Endothelial cell of umbilical vein (primary cell): ENCODE measurements around the gene CPNE5.

ENCODE experiments used
- FOS ChIP-seq: IDR thresholded peaks from 2 replicates; pipeline ENCODE4 v1.6.1; 2011; ENCODE audit warnings: mild to moderate bottlenecking, low read length, moderate library complexity, borderline replicate concordance; ENCODE audit not compliant: insufficient read depth
- TF ChIP-seq, protein P1 (sequence below), 2 donors: IDR thresholded peaks; 1 replicate in 1 of 2; 2 replicates in 1 of 2; pipeline ENCODE4 v1.5.1; 2011; ENCODE audit warnings: low read length in 2 of 2, mild to moderate bottlenecking in 2 of 2, moderate library complexity in 2 of 2, control low read depth in 1 of 2, inconsistent platforms in 1 of 2, low read depth in 1 of 2; ENCODE audit not compliant: insufficient read depth in 1 of 2; ENCODE audit errors: extremely low read depth in 1 of 2

GRCh38 chr6:36752187-36752885, 86.9 kb downstream of the CPNE5 start:
- TF ChIP-seq FOS = peak; percentile 71
- TF ChIP-seq, protein P1, sequence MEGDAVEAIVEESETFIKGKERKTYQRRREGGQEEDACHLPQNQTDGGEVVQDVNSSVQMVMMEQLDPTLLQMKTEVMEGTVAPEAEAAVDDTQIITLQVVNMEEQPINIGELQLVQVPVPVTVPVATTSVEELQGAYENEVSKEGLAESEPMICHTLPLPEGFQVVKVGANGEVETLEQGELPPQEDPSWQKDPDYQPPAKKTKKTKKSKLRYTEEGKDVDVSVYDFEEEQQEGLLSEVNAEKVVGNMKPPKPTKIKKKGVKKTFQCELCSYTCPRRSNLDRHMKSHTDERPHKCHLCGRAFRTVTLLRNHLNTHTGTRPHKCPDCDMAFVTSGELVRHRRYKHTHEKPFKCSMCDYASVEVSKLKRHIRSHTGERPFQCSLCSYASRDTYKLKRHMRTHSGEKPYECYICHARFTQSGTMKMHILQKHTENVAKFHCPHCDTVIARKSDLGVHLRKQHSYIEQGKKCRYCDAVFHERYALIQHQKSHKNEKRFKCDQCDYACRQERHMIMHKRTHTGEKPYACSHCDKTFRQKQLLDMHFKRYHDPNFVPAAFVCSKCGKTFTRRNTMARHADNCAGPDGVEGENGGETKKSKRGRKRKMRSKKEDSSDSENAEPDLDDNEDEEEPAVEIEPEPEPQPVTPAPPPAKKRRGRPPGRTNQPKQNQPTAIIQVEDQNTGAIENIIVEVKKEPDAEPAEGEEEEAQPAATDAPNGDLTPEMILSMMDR (IDR thresholded peaks at IDR 0.05; ENCODE audit: extremely low read depth in 1 of 2, insufficient read depth in 1 of 2, low read depth in 1 of 2, low read length in 2 of 2) = no peak
